NCI-H510A (cell line): ENCODE data around the gene KRTAP10-1.
"Not testable (repeated sequence)": the region's sequence is repeated elsewhere in the genome, so short reads cannot be mapped to it uniquely, and the experiment has no call there.

Experiments
- DNase-seq: peaks from one replicate; lab custom pipeline; 2025; lab: John Stamatoyannopoulos, UW

The KRTAP10-1 gene

GRCh38 chr21:44514746-44515358 is 25.1 kb downstream of the KRTAP10-1 start:
- no peak for DNase-seq

- no peak for DNase-seq
Measured at GRCh38 chr21:44514218-44514520, 25.8 kb downstream of the KRTAP10-1 start.

- DNase-seq, result no peak
Measured at GRCh38 chr21:44513389-44514217, 26.4 kb downstream of the KRTAP10-1 start.

- DNase-seq, result no peak
Measured at GRCh38 chr21:44512496-44513388, 27.3 kb downstream of the KRTAP10-1 start.

GRCh38 chr21:44511938-44512275 is 28.1 kb downstream of the KRTAP10-1 start:
- DNase-seq, result no peak

GRCh38 chr21:44511219-44511937 is 28.6 kb downstream of the KRTAP10-1 start:
- DNase-seq, result no peak

- peak; percentile 22 for DNase-seq
Measured at GRCh38 chr21:44510508-44511218, 29.3 kb downstream of the KRTAP10-1 start.

- no peak for DNase-seq
Measured at GRCh38 chr21:44510109-44510507, 29.9 kb downstream of the KRTAP10-1 start.

GRCh38 chr21:44509539-44509938 is 30.5 kb downstream of the KRTAP10-1 start:
- DNase-seq, result no peak

GRCh38 chr21:44508711-44509445 is 31.1 kb downstream of the KRTAP10-1 start:
- no peak for DNase-seq

- DNase-seq, result no peak
Measured at GRCh38 chr21:44508426-44508710, 31.6 kb downstream of the KRTAP10-1 start.

GRCh38 chr21:44507673-44508425 is 32.1 kb downstream of the KRTAP10-1 start:
- DNase-seq, result no peak

- no peak for DNase-seq
Measured at GRCh38 chr21:44506279-44507255, 33.4 kb downstream of the KRTAP10-1 start.

- no peak for DNase-seq
Measured at GRCh38 chr21:44505673-44506278, 34.2 kb downstream of the KRTAP10-1 start.

- DNase-seq, result no peak
Measured at GRCh38 chr21:44503901-44504399, 36.0 kb downstream of the KRTAP10-1 start.

- not testable (repeated sequence) for DNase-seq
Measured at GRCh38 chr21:44503006-44503889, 36.7 kb downstream of the KRTAP10-1 start.

- DNase-seq, result no peak
Measured at GRCh38 chr21:44502171-44502958, 37.6 kb downstream of the KRTAP10-1 start.
